Measurements from ENCODE around the gene TSPAN9.

TSPAN9 gene

GRCh38 chr12:3261782-3262359 is 184.7 kb downstream of the TSPAN9 start:
- H3K4me3 ChIP-seq (ENCODE audit: low read depth, low read length): no peak overlapping the region
- TF ChIP-seq CTCF (IDR thresholded peaks at IDR 0.05; ENCODE audit: borderline replicate concordance, insufficient read depth, low read depth, low read length): no peak

GRCh38 chr12:3262470-3262869 is 185.3 kb downstream of the TSPAN9 start:
- no peak overlapping the region for H3K4me3 ChIP-seq (ENCODE audit: low read depth, low read length)
- no peak for TF ChIP-seq CTCF (IDR thresholded peaks at IDR 0.05; ENCODE audit: borderline replicate concordance, insufficient read depth, low read depth, low read length)

- TF ChIP-seq CTCF (IDR thresholded peaks at IDR 0.05; ENCODE audit: borderline replicate concordance, insufficient read depth, low read depth, low read length): no peak
- H3K4me3 ChIP-seq (ENCODE audit: low read depth, low read length): no peak overlapping the region
These were observed 186.1 kb downstream of the TSPAN9 start for GRCh38 chr12:3263282-3263681.

GRCh38 chr12:3263939-3264922 is 187.1 kb downstream of the TSPAN9 start:
- no peak overlapping the region for H3K4me3 ChIP-seq (ENCODE audit: low read depth, low read length)
- no peak for TF ChIP-seq CTCF (IDR thresholded peaks at IDR 0.05; ENCODE audit: borderline replicate concordance, insufficient read depth, low read depth, low read length)

- TF ChIP-seq CTCF (IDR thresholded peaks at IDR 0.05; ENCODE audit: borderline replicate concordance, insufficient read depth, low read depth, low read length): no peak
These were observed 188.2 kb downstream of the TSPAN9 start for GRCh38 chr12:3265406-3265805.

GRCh38 chr12:3266638-3267037 is 189.5 kb downstream of the TSPAN9 start:
- no peak overlapping the region for H3K4me3 ChIP-seq (ENCODE audit: low read depth, low read length)
- no peak for TF ChIP-seq CTCF (IDR thresholded peaks at IDR 0.05; ENCODE audit: borderline replicate concordance, insufficient read depth, low read depth, low read length)

More at GRCh38 chr12:3265406-3265805, 188.2 kb downstream of the TSPAN9 start:
- no peak overlapping the region for H3K4me3 ChIP-seq (ENCODE audit: low read depth, low read length)
